B cell (primary cell): ENCODE measurements around the gene CABP2. TPM values are rescaled to one million over a fixed set of nuclear protein-coding genes. Genes with fewer than 3 reads are reported as not detected.

Experiments used
- ATAC-seq: fragments of 200-7000 bp; cut with Tn5 transposase; one replicate; pipeline ENCODE4 v1.10.0; 2021; ENCODE audit warnings: low read depth, mild to moderate bottlenecking, moderate number of reproducible peaks, moderate library complexity
- CTCF ChIA-PET: fragments of 350-600 bp; sonication (Branson Sonifier 250); formaldehyde crosslinking; loops from one replicate; lab custom pipeline; 2021; ENCODE audit warnings: antibody characterized with exemption, inconsistent platforms; lab: Charles Lee
- POLR2A ChIA-PET: fragments of 350-600 bp; sonication (Branson Sonifier 250); formaldehyde crosslinking; loops from one replicate; lab custom pipeline; 2021; ENCODE audit warnings: antibody characterized with exemption; lab: Charles Lee
- DNase-seq: peaks from one replicate; pipeline ENCODE4 v3.0.0; 2013
- H2AFZ ChIP-seq: 2 replicates; pipeline ENCODE4 v1.6.1; 2012; ENCODE audit warnings: mild to moderate bottlenecking, low read depth, low read length; ENCODE audit not compliant: insufficient read depth, poor library complexity, severe bottlenecking
- H3K27ac ChIP-seq, 2 donors: 1 replicate in 1 of 2; 2 replicates in 1 of 2; pipeline ENCODE4 v1.5.1; 2012 to 2013; ENCODE audit warnings: low read length in 2 of 2, mild to moderate bottlenecking in 2 of 2, moderate library complexity in 1 of 2
- H3K27me3 ChIP-seq, 4 experiments: fragments of 200-600 bp in 1 of 4; sonication (generic) in 1 of 4; replicated peaks in 1 of 4; 1 replicate in 2 of 4; 2 replicates in 2 of 4; pipeline versions ENCODE4 v1.6.1 to v1.7.0; 2013 to 2016; ENCODE audit warnings: low read length in 3 of 4, mild to moderate bottlenecking in 2 of 4, mixed read lengths in 1 of 4, moderate library complexity in 1 of 4; ENCODE audit not compliant: insufficient read depth in 4 of 4, control insufficient read depth in 3 of 4; ENCODE audit errors: control extremely low read depth in 1 of 4
- H3K36me3 ChIP-seq, 2 experiments: replicated peaks in 1 of 2; 1 replicate in 1 of 2; 2 replicates in 1 of 2; pipeline versions ENCODE4 v1.6.1 to v1.7.1; 2013; ENCODE audit warnings: low read length in 1 of 2; ENCODE audit not compliant: insufficient read depth in 2 of 2, control insufficient read depth in 1 of 2; ENCODE audit errors: control extremely low read depth in 1 of 2, extremely low read depth in 1 of 2
- H3K4me1 ChIP-seq, 2 donors: fragments of 200-600 bp in 1 of 2; sonication (generic) in 1 of 2; 1 replicate in 1 of 2; 2 replicates in 1 of 2; pipeline versions ENCODE4 v1.5.1 to v1.6.1; 2013 to 2017; ENCODE audit warnings: low read length in 2 of 2; ENCODE audit not compliant: control insufficient read depth in 2 of 2, insufficient read depth in 2 of 2
- H3K4me2 ChIP-seq: replicated peaks from 2 replicates; pipeline ENCODE3; 2012; ENCODE audit warnings: mild to moderate bottlenecking, low read depth, low read length; ENCODE audit not compliant: poor library complexity, severe bottlenecking
- H3K4me3 ChIP-seq, 5 experiments: fragments of 200-600 bp in 1 of 5; sonication (generic) in 1 of 5; 1 replicate in 3 of 5; 2 replicates in 2 of 5; pipeline versions ENCODE4 v1.5.1 to v1.7.0; 2011 to 2016; ENCODE audit warnings: low read length in 4 of 5, mild to moderate bottlenecking in 4 of 5, low read depth in 2 of 5, control low read depth in 1 of 5, moderate library complexity in 1 of 5; ENCODE audit not compliant: insufficient read depth in 1 of 5; ENCODE audit errors: control extremely low read depth in 1 of 5, extremely low read depth in 1 of 5
- H3K79me2 ChIP-seq: fragments of 200-600 bp; sonication (generic); one replicate; pipeline ENCODE4 v1.6.0; 2016; ENCODE audit warnings: low read length; ENCODE audit not compliant: control insufficient read depth, insufficient read depth
- H3K9ac ChIP-seq: fragments of 200-600 bp; sonication (generic); 2 replicates; pipeline ENCODE4 v1.6.1; 2017; ENCODE audit warnings: mild to moderate bottlenecking, low read length, moderate library complexity
- H3K9me3 ChIP-seq, 3 donors: one replicate each; pipeline versions ENCODE4 v1.6.1 to v1.7.1; 2013; ENCODE audit warnings: low read length in 2 of 3; ENCODE audit not compliant: control insufficient read depth in 2 of 3, insufficient read depth in 1 of 3; ENCODE audit errors: control extremely low read depth in 1 of 3
- H4K20me1 ChIP-seq: 2 replicates; pipeline ENCODE4 v1.6.0; 2012; ENCODE audit warnings: mild to moderate bottlenecking, low read length; ENCODE audit not compliant: insufficient read depth, control insufficient read depth, poor library complexity, severe bottlenecking
- H3K27ac Mint-ChIP-seq: one replicate; pipeline ENCODE4 v1.8.0; 2021; ENCODE audit warnings: mixed read lengths
- H3K27me3 Mint-ChIP-seq: one replicate; pipeline ENCODE4 v1.8.0; 2021; ENCODE audit warnings: mixed read lengths
- H3K4me1 Mint-ChIP-seq: one replicate; pipeline ENCODE4 v1.8.0; 2021; ENCODE audit warnings: mixed read lengths
- H3K4me3 Mint-ChIP-seq: one replicate; pipeline ENCODE4 v1.8.0; 2021; ENCODE audit warnings: mixed read lengths
- H3K9me3 Mint-ChIP-seq: one replicate; pipeline ENCODE4 v1.8.0; 2022; ENCODE audit warnings: mixed read lengths; ENCODE audit not compliant: insufficient read depth
- CTCF ChIP-seq: fragments of 200-600 bp; IDR thresholded peaks from one replicate; pipeline ENCODE4 v1.8.0; 2022; ENCODE audit warnings: antibody characterized with exemption, mild to moderate bottlenecking
- EZH2 ChIP-seq: IDR thresholded peaks from 2 replicates; pipeline ENCODE4 v1.6.1; 2012; ENCODE audit warnings: borderline replicate concordance, low read depth, mild to moderate bottlenecking, moderate library complexity, low read length; ENCODE audit not compliant: insufficient read depth, poor library complexity, severe bottlenecking
- WGBS: methylation state at CpG from one replicate; pipeline ENCODE4 v1.1.5; 2013; ENCODE audit warnings: missing lambda C conversion rate; ENCODE audit not compliant: insufficient coverage; 5-methylcytosine and 5-hydroxymethylcytosine counted together
- intact Hi-C: fragments of 100-400 bp; cut with micrococcal nuclease; formaldehyde crosslinking; loops from one replicate; pipeline ENCODE4 v1.10.0; 2022
- polyA plus RNA-seq: library from polyadenylated mRNA; depleted of rRNA; stranded (reverse); fragments of >200 nt; gene quantifications from 2 replicates; pipeline ENCODE4 v1.2.3, GENCODE V29; 2012
- total RNA-seq, 2 donors: library from RNA; stranded (reverse); fragments of 120-200 nt in 1 of 2; gene quantifications; 1 replicate in 1 of 2; 2 replicates in 1 of 2; pipeline versions ENCODE4 v1.2.3 to v1.2.4, GENCODE V29; 2013 to 2022

Gene CABP2
- total and polyA plus RNA-seq, 2 donors (not counting 1 experiment from before 2014, with no cell fraction given), result not detected

GRCh38 chr11:67499808-67500483 lies 23.3 kb downstream of the CABP2 start:
- 97% methylated on average over 20 of the region's 26 CpGs for WGBS
- no peak for ATAC-seq
- Mint-ChIP-seq H3K27ac (no peak overlapping the region), H3K27me3 (no peaks in the 10 kb centered on the region), H3K9me3 (no peaks in the 10 kb centered on the region), H3K4me1 (peaks cover 20% of the 10 kb centered on the region), H3K4me3 (no peak overlapping the region)
- H3K9me3 ChIP-seq, result no peaks in the 10 kb centered on the region
- CTCF ChIA-PET, result no interaction called here
- H3K9ac ChIP-seq, result no peak overlapping the region
- peaks cover 57% of the 10 kb centered on the region for H4K20me1 ChIP-seq
- H3K4me1 ChIP-seq, result peaks cover 11 to 16% of the 10 kb centered on the region in 2 donors
- no peak overlapping the region for H3K4me2 ChIP-seq
- no peak for TF ChIP-seq CTCF
- no peak for TF ChIP-seq EZH2
- peaks cover 38% of the 10 kb centered on the region for H3K79me2 ChIP-seq
- POLR2A ChIA-PET, result interaction anchor here (0.5 kb wide), 1 partner anchor 79 kb away, joined by 4 read pairs; no protein-coding TSS in a partner anchor
- H3K36me3 ChIP-seq, result peaks cover 0 to 77% of the 10 kb centered on the region in 2 experiments
- no peak for DNase-seq
- no peak overlapping the region for H3K27ac ChIP-seq
- H3K4me3 ChIP-seq, result no peak overlapping the region
- no peaks in the 10 kb centered on the region for H3K27me3 ChIP-seq
- no peak overlapping the region for H2AFZ ChIP-seq
- intact Hi-C loops, result no loop called here

GRCh38 chr11:67498544-67498972 lies 24.7 kb downstream of the CABP2 start:
- no peak overlapping the region for H3K27ac Mint-ChIP-seq
- Histone ChIP-seq H4K20me1 (peaks cover 45% of the 10 kb centered on the region), H3K9me3 (no peaks in the 10 kb centered on the region), H3K9ac (no peak overlapping the region), H3K27me3 (no peaks in the 10 kb centered on the region), H3K27ac (no peak overlapping the region), H3K79me2 (peaks cover 27% of the 10 kb centered on the region), H2AFZ (no peak overlapping the region), H3K4me2 (no peak overlapping the region), H3K36me3 (peaks cover 0 to 83% of the 10 kb centered on the region in 2 experiments), H3K4me1 (peaks cover 6 to 8% of the 10 kb centered on the region in 2 donors), H3K4me3 (no peak overlapping the region)
- H3K4me3 Mint-ChIP-seq, result no peak overlapping the region
- ChIA-PET CTCF (no interaction called here), POLR2A (no interaction called here)
- H3K9me3 Mint-ChIP-seq, result no peaks in the 10 kb centered on the region
- no peaks in the 10 kb centered on the region for H3K27me3 Mint-ChIP-seq
- TF ChIP-seq CTCF (no peak), EZH2 (no peak)
- H3K4me1 Mint-ChIP-seq, result peaks cover 10% of the 10 kb centered on the region
- no peak for DNase-seq
- intact Hi-C loops, result no loop called here
- WGBS, result 97% methylated on average over 21 of the region's 21 CpGs
- ATAC-seq, result no peak
